PC-3 (cell line): ENCODE data around the gene LDHD. TPM values are rescaled to one million over a fixed set of nuclear protein-coding genes. Genes with fewer than 3 reads are reported as not detected.

ENCODE experiments used
- ATAC-seq: fragments of 200-7000 bp; cut with Tn5 transposase; 2 replicates; pipeline ENCODE4 v1.9.1; 2020; ENCODE audit warnings: mild to moderate bottlenecking, moderate library complexity
- BruUV-seq: library from RNA; stranded (reverse); fragments of 400-500 nt; replicated peaks from 2 replicates; lab custom pipeline; 2021; lab: Mats Ljungman, UMichigan
- CTCF ChIA-PET: fragments of 300-600 bp; sonication (Branson Sonifier 250); formaldehyde crosslinking; loops from one replicate; lab custom pipeline; 2022; ENCODE audit warnings: antibody characterized with exemption; lab: Charles Lee
- POLR2A ChIA-PET: fragments of 300-600 bp; sonication (Branson Sonifier 250); formaldehyde crosslinking; loops from one replicate; lab custom pipeline; 2022; ENCODE audit warnings: antibody characterized with exemption; ENCODE audit not compliant: unreplicated experiment; lab: Charles Lee
- DNase-seq: peaks from one replicate; pipeline ENCODE4 v3.0.0-alpha.2; 2015
- H2AFZ ChIP-seq: fragments of 300-600 bp; sonication (generic); 2 replicates; pipeline ENCODE4 v1.6.0; 2016; ENCODE audit warnings: antibody characterized with exemption, low read length
- H3F3A ChIP-seq: fragments of 300-600 bp; sonication (generic); one replicate; pipeline ENCODE4 v1.6.0; 2017; ENCODE audit warnings: antibody characterized with exemption, low read length, control low read depth, mild to moderate bottlenecking; ENCODE audit not compliant: unreplicated experiment
- H3K27ac ChIP-seq: fragments of 300-600 bp; sonication (generic); 2 replicates; pipeline ENCODE4 v1.5.1; 2016; ENCODE audit warnings: mild to moderate bottlenecking, low read length
- H3K27me3 ChIP-seq: fragments of 300-600 bp; sonication (generic); 2 replicates; pipeline ENCODE4 v1.6.1; 2016; ENCODE audit warnings: low read length, mixed read lengths
- H3K36me3 ChIP-seq: fragments of 300-600 bp; sonication (generic); 2 replicates; pipeline ENCODE4 v1.6.1; 2016; ENCODE audit warnings: low read depth, mixed run types, low read length, mixed read lengths
- H3K4me1 ChIP-seq: fragments of 300-600 bp; sonication (generic); 2 replicates; pipeline ENCODE4 v1.5.1; 2016; ENCODE audit warnings: low read length; ENCODE audit not compliant: insufficient read depth
- H3K4me2 ChIP-seq: fragments of 300-600 bp; sonication (generic); 2 replicates; pipeline ENCODE4 v1.6.0; 2016; ENCODE audit warnings: low read length
- H3K4me3 ChIP-seq: fragments of 300-600 bp; sonication (generic); 2 replicates; pipeline ENCODE4 v1.5.1; 2016; ENCODE audit warnings: mild to moderate bottlenecking, low read length, mixed read lengths
- H3K79me2 ChIP-seq: fragments of 300-600 bp; sonication (generic); 2 replicates; pipeline ENCODE4 v1.6.1; 2017; ENCODE audit warnings: low read length, mixed read lengths
- H3K9ac ChIP-seq: fragments of 300-600 bp; sonication (generic); 2 replicates; pipeline ENCODE4 v1.6.0; 2016; ENCODE audit warnings: mild to moderate bottlenecking, low read length
- H3K9me2 ChIP-seq: fragments of 300-600 bp; sonication (generic); replicated peaks from 2 replicates; pipeline ENCODE4 v1.6.1; 2016; ENCODE audit warnings: mixed run types, low read length, mixed read lengths
- H3K9me3 ChIP-seq: fragments of 300-600 bp; sonication (generic); 2 replicates; pipeline ENCODE4 v1.6.1; 2016; ENCODE audit warnings: low read length, mixed read lengths
- H4K20me1 ChIP-seq: fragments of 300-600 bp; sonication (generic); 2 replicates; pipeline ENCODE4 v1.6.1; 2016; ENCODE audit warnings: low read length, mixed read lengths
- CTCF ChIP-seq: fragments of 300-600 bp; sonication (generic); conservative IDR thresholded peaks from 2 replicates; pipeline ENCODE4 v1.5.1; 2017; ENCODE audit warnings: antibody characterized with exemption, low read depth, mild to moderate bottlenecking, low read length
- EZH2 ChIP-seq: fragments of 300-600 bp; sonication (generic); IDR thresholded peaks from one replicate; pipeline ENCODE4 v1.6.1; 2017; ENCODE audit warnings: antibody characterized with exemption, mild to moderate bottlenecking, low read length; ENCODE audit not compliant: unreplicated experiment
- EZH2phosphoT487 ChIP-seq: fragments of 300-600 bp; sonication (generic); IDR thresholded peaks from 2 replicates; pipeline ENCODE4 v1.6.1; 2018; ENCODE audit warnings: mild to moderate bottlenecking, antibody characterized with exemption, low read length, borderline replicate concordance
- intact Hi-C: fragments of 100-400 bp; cut with micrococcal nuclease; formaldehyde crosslinking; loops from 2 replicates; pipeline ENCODE4 v1.9.0; 2023
- total RNA-seq: library from RNA; depleted of rRNA; stranded (reverse); fragments of >200 nt; gene quantifications from 2 replicates; pipeline ENCODE4 v1.2.3, GENCODE V29; 2014

Gene LDHD
- total RNA-seq, 1 experiment from 2014 or later, result 3.1 TPM

- Histone ChIP-seq H3K27me3 (no peaks in the 10 kb centered on the region), H3K4me1 (peaks cover 26% of the 10 kb centered on the region), H3K36me3 (no peaks in the 10 kb centered on the region), H3K4me3 (no peak overlapping the region), H3K4me2 (no peak overlapping the region), H3K9me2 (no peaks in the 10 kb centered on the region), H3K79me2 (peaks cover 13% of the 10 kb centered on the region; the same call in 1 of the 2 replicates), H3F3A (peaks cover 3% of the 10 kb centered on the region), H3K9me3 (no peaks in the 10 kb centered on the region), H2AFZ (no peak overlapping the region), H3K9ac (no peak overlapping the region), H3K27ac (no peak overlapping the region), H4K20me1 (no peaks in the 10 kb centered on the region)
- intact Hi-C loops, result no loop called here
- ATAC-seq, result no peak
- POLR2A ChIA-PET, result no interaction called here
- no peak for DNase-seq
- BruUV-seq, result no TSS peak
- TF ChIP-seq EZH2phosphoT487, result no peak
- no peak for TF ChIP-seq EZH2
- no peak for TF ChIP-seq CTCF
- CTCF ChIA-PET, result no interaction called here
Measured at GRCh38 chr16:75104836-75105235, 11.7 kb downstream of the LDHD start.

- intact Hi-C loops, result no loop called here
- no TSS peak for BruUV-seq
- CTCF ChIA-PET, result no interaction called here
- no peaks in the 10 kb centered on the region for H3K9me2 ChIP-seq
- H3F3A ChIP-seq, result no peaks in the 10 kb centered on the region
- no peaks in the 10 kb centered on the region for H4K20me1 ChIP-seq
- no peak overlapping the region for H2AFZ ChIP-seq
- H3K36me3 ChIP-seq, result no peaks in the 10 kb centered on the region
- no peaks in the 10 kb centered on the region for H3K9me3 ChIP-seq
- no peak overlapping the region for H3K27ac ChIP-seq
- H3K4me2 ChIP-seq, result no peak overlapping the region
- peaks cover 10% of the 10 kb centered on the region; the same call in 1 of the 2 replicates for H3K79me2 ChIP-seq
- ATAC-seq (no peak), DNase-seq (no peak)
- peaks cover 18% of the 10 kb centered on the region for H3K4me1 ChIP-seq
- TF ChIP-seq EZH2 (no peak), EZH2phosphoT487 (no peak), CTCF (no peak)
- POLR2A ChIA-PET, result no interaction called here
- no peaks in the 10 kb centered on the region for H3K27me3 ChIP-seq
- no peak overlapping the region for H3K9ac ChIP-seq
- H3K4me3 ChIP-seq, result no peak overlapping the region
Measured at GRCh38 chr16:75103994-75104393, 12.6 kb downstream of the LDHD start.

- CTCF ChIA-PET, result no interaction called here
- Histone ChIP-seq H3F3A (no peaks in the 10 kb centered on the region), H3K9me3 (no peaks in the 10 kb centered on the region), H3K9ac (no peak overlapping the region), H2AFZ (no peak overlapping the region), H3K9me2 (no peaks in the 10 kb centered on the region), H3K79me2 (peaks cover 8% of the 10 kb centered on the region; the same call in 1 of the 2 replicates), H3K4me3 (no peak overlapping the region), H3K4me1 (peaks cover 7% of the 10 kb centered on the region), H3K27ac (no peak overlapping the region), H3K4me2 (no peak overlapping the region), H3K36me3 (no peaks in the 10 kb centered on the region), H4K20me1 (no peaks in the 10 kb centered on the region), H3K27me3 (no peaks in the 10 kb centered on the region)
- BruUV-seq, result no TSS peak
- POLR2A ChIA-PET, result no interaction called here
- ATAC-seq, result no peak
- TF ChIP-seq EZH2phosphoT487, result no peak
- no peak for TF ChIP-seq EZH2
- TF ChIP-seq CTCF, result no peak
- no peak for DNase-seq
- intact Hi-C loops, result no loop called here
Measured at GRCh38 chr16:75102595-75102994, 14.0 kb downstream of the LDHD start.
